K562 (cell line): Measurements from ENCODE around the gene PRPS1L1. TPM values are rescaled to one million over a fixed set of nuclear protein-coding genes. Genes with fewer than 3 reads are reported as not detected.

Source experiments
- ATAC-seq: fragments of 200-7000 bp; cut with Tn5 transposase; 3 replicates; pipeline ENCODE4 v1.9.1; 2020; ENCODE audit warnings: moderate library complexity
- BruUV-seq: library from RNA; stranded (reverse); fragments of 400-500 nt; replicated peaks from 2 replicates; lab custom pipeline; 2021; lab: Mats Ljungman, UMichigan
- CTCF ChIA-PET: fragments of 300-600 bp; formaldehyde crosslinking; extraction: SDS; loops from one replicate; lab custom pipeline; 2021; ENCODE audit warnings: low intra/inter-chr PET ratio; lab: Yijun Ruan, JAX
- POLR2A ChIA-PET: fragments of 300-600, 350-650 bp; sonication (Branson Sonifier 250); formaldehyde crosslinking; extraction: SDS; loops from one replicate; lab custom pipeline; 2021; ENCODE audit warnings: antibody characterized with exemption, inconsistent platforms; lab: Yijun Ruan, JAX
- DNase-seq, 4 experiments: peaks; one replicate each; pipeline versions ENCODE4 v3.0.0 to v3.0.0-alpha.2; 2011 to 2018; ENCODE audit warnings: low spot score in 3 of 4, mixed read lengths in 3 of 4; ENCODE audit errors: extremely low read depth in 1 of 4
- FAIRE-seq: peaks from 2 replicates; lab custom pipeline; 2011; peaks lifted over from hg19 to GRCh38; lab: Jason Lieb, UNC
- H2AFZ ChIP-seq: 2 replicates; pipeline ENCODE4 v1.6.0; 2011; ENCODE audit warnings: low read depth, low read length, control low read depth, inconsistent platforms
- H3K27ac ChIP-seq: fragments of 200-600 bp; 3 replicates; pipeline ENCODE4 v1.8.0; 2011; ENCODE audit warnings: low read depth, mild to moderate bottlenecking, control low read depth, inconsistent platforms, low read length, moderate library complexity, mixed read lengths; ENCODE audit errors: extremely low read depth
- H3K27me3 ChIP-seq, 2 experiments: fragments of 300-600 bp in 1 of 2; 2 replicates in 1 of 2; 3 replicates in 1 of 2; pipeline versions ENCODE4 v1.6.0 to v1.8.0; 2011; ENCODE audit warnings: inconsistent platforms in 2 of 2, low read length in 2 of 2, mild to moderate bottlenecking in 1 of 2, mixed read lengths in 1 of 2, moderate library complexity in 1 of 2; ENCODE audit not compliant: control insufficient read depth in 2 of 2, insufficient read depth in 2 of 2
- H3K36me3 ChIP-seq: fragments of 300-600 bp; 3 replicates; pipeline ENCODE4 v1.8.0; 2011; ENCODE audit warnings: mild to moderate bottlenecking, low read length, inconsistent platforms; ENCODE audit not compliant: control insufficient read depth, insufficient read depth
- H3K4me1 ChIP-seq, 2 experiments: fragments of 200-600 bp in 1 of 2; replicated peaks in 1 of 2; 2 replicates in 1 of 2; 3 replicates in 1 of 2; pipeline versions ENCODE4 v1.5.1 to v1.8.0; 2011; ENCODE audit warnings: inconsistent platforms in 2 of 2, low read length in 2 of 2, mild to moderate bottlenecking in 1 of 2, mixed read lengths in 1 of 2, moderate library complexity in 1 of 2; ENCODE audit not compliant: control insufficient read depth in 2 of 2, insufficient read depth in 2 of 2
- H3K4me2 ChIP-seq: 2 replicates; pipeline ENCODE4 v1.6.1; 2011; ENCODE audit warnings: low read length, control low read depth, inconsistent platforms, mixed read lengths; ENCODE audit not compliant: insufficient read depth
- H3K4me3 ChIP-seq: fragments of 200-600 bp; sonication (generic), shearing (Covaris generic); 2 replicates; pipeline ENCODE4 v1.5.1; 2016; ENCODE audit warnings: control low read depth, inconsistent platforms
- H3K79me2 ChIP-seq: fragments of 200-600 bp; 3 replicates; pipeline ENCODE4 v1.8.0; 2011; ENCODE audit warnings: low read length, inconsistent platforms; ENCODE audit not compliant: control insufficient read depth, insufficient read depth
- H3K9ac ChIP-seq, 2 experiments: 2 replicates each; pipeline versions ENCODE4 v1.6.0 to v1.6.1; 2011; ENCODE audit warnings: low read depth in 2 of 2, low read length in 2 of 2, control low read depth in 1 of 2, inconsistent platforms in 1 of 2, mild to moderate bottlenecking in 1 of 2, mixed read lengths in 1 of 2; ENCODE audit not compliant: insufficient read depth in 1 of 2
- H3K9me1 ChIP-seq: one replicate; pipeline ENCODE4 v1.6.0; 2011; ENCODE audit warnings: inconsistent platforms, mild to moderate bottlenecking, low read length, moderate library complexity; ENCODE audit not compliant: control insufficient read depth, insufficient read depth
- H3K9me3 ChIP-seq: replicated peaks from 2 replicates; pipeline ENCODE4 v1.5.1; 2011; ENCODE audit warnings: low read depth, low read length, inconsistent platforms; ENCODE audit not compliant: control insufficient read depth, insufficient read depth
- H4K20me1 ChIP-seq: replicated peaks from 2 replicates; pipeline ENCODE4 v1.6.1; 2011; ENCODE audit warnings: low read length, inconsistent platforms, mixed read lengths; ENCODE audit not compliant: control insufficient read depth, insufficient read depth
- BCOR ChIP-seq: fragments of 450-650 bp; IDR thresholded peaks from 2 replicates; pipeline ENCODE4 v1.6.1; 2016
- HBP1 ChIP-seq: fragments of 450-650 bp; formaldehyde crosslinking; IDR thresholded peaks from 2 replicates; pipeline ENCODE4 v1.4.0; 2022; ENCODE audit warnings: missing genetic modification characterization
- MTA3 ChIP-seq: fragments of 450-650 bp; formaldehyde crosslinking; IDR thresholded peaks from 2 replicates; pipeline ENCODE4 v1.6.1; 2017; ENCODE audit warnings: mild to moderate bottlenecking, borderline replicate concordance
- SMARCA4 ChIP-seq: fragments of 450-650 bp; IDR thresholded peaks from 2 replicates; pipeline ENCODE4 v1.6.1; 2016
- TAF1 ChIP-seq: IDR thresholded peaks from 2 replicates; pipeline ENCODE4 v1.6.1; 2011; ENCODE audit warnings: mild to moderate bottlenecking, low read length, moderate library complexity; ENCODE audit not compliant: insufficient read depth, control insufficient read depth, severe bottlenecking; ENCODE audit errors: extremely low read depth
- TAF15 ChIP-seq: fragments of 200-400 bp; formaldehyde crosslinking; IDR thresholded peaks from 2 replicates; pipeline ENCODE4 v1.6.1; 2017; ENCODE audit warnings: mild to moderate bottlenecking, low read depth, low read length, moderate library complexity
- WHSC1 ChIP-seq: IDR thresholded peaks from one replicate; pipeline ENCODE4 v1.6.1; 2012; ENCODE audit warnings: low read length, control low read depth, inconsistent platforms
- ZNF609 ChIP-seq: sonication (generic); formaldehyde crosslinking; IDR thresholded peaks from 2 replicates; pipeline ENCODE4 v1.8.1; 2023; ENCODE audit warnings: missing genetic modification reagents, mild to moderate bottlenecking, borderline replicate concordance
- ZNF764 ChIP-seq: fragments of 250-450 bp; sonication (Bioruptor Pico); IDR thresholded peaks from 2 replicates; pipeline ENCODE4 v1.4.0; 2020; ENCODE audit warnings: low read depth, mild to moderate bottlenecking, moderate library complexity
- WGBS: fragments of 100-300 bp; shearing (Covaris generic); methylation state at CpG from one replicate; pipeline ENCODE4 v1.1.6; 2016; ENCODE audit warnings: low coverage, mixed read lengths; ENCODE audit not compliant: insufficient coverage; ENCODE audit errors: missing lambda C conversion rate; 5-methylcytosine and 5-hydroxymethylcytosine counted together
- in situ Hi-C: fragments of 300-500 bp; cut with MboI; formaldehyde crosslinking; loops from 4 replicates; pipeline ENCODE4 v1.15.0; 2018; ENCODE audit warnings: inconsistent platforms, mixed read lengths
- intact Hi-C: fragments of 100-400 bp; cut with micrococcal nuclease; formaldehyde crosslinking; loops from 2 replicates; pipeline ENCODE4 v1.14.2; 2022
- polyA plus RNA-seq, 8 experiments: library from polyadenylated mRNA; depleted of rRNA in 4 of 8; stranded (reverse) in 5 of 8; unstranded in 3 of 8; fragments of >200 nt; fragmentation: Nextera tagmentation in 2 of 8; fragmentation: Illumina TruSeq in 1 of 8; extraction: Ambion mirVana in 2 of 8; extraction: Trizol in 1 of 8; gene quantifications; 2 replicates each; pipeline versions ENCODE4 v1.2.1 to v1.2.3, GENCODE V29; 2011 to 2014; ENCODE audit warnings: inconsistent platforms in 1 of 8, missing spikeins in 1 of 8
- total RNA-seq, 7 experiments: library from RNA; depleted of rRNA in 6 of 7; stranded (reverse); fragments of >200 nt in 6 of 7; fragmentation: Illumina TruSeq in 2 of 7; extraction: Trizol in 2 of 7; gene quantifications; 2 replicates each; pipeline versions ENCODE4 v1.2.1 to v1.2.3, GENCODE V29; 2011 to 2021; ENCODE audit warnings: low replicate concordance in 1 of 7

Gene PRPS1L1
- total and polyA plus RNA-seq, 9 of the 15 experiments (the other 6 are each of a cell fraction or from before 2014, with no cell fraction given), result 0.07 to 0.10 (median 0.08) TPM; not detected in 6

GRCh38 chr7:17996040-17996439, 31.6 kb downstream of the PRPS1L1 start:
- in situ Hi-C loops, result no loop called here
- no peak for FAIRE-seq
- POLR2A ChIA-PET, result no interaction called here

GRCh38 chr7:17994079-17994850, 33.4 kb downstream of the PRPS1L1 start:
- DNase-seq (no peak), ATAC-seq (no peak), FAIRE-seq (no peak)
- no peak overlapping the region for H2AFZ ChIP-seq
- WGBS, result 16% methylated on average over 5 of the region's 5 CpGs
- no peaks in the 10 kb centered on the region for H3K79me2 ChIP-seq
- no peak overlapping the region for H3K9ac ChIP-seq
- H3K4me1 ChIP-seq, result 0 out of 5 replicates have a peak, but pooled peaks cover 0 to 4% of the 10 kb centered on the region in 2 experiments
- ChIA-PET CTCF (no interaction called here), POLR2A (interaction anchor here (1.5 kb wide), 1 partner anchor 28 kb away, joined by 3 read pairs; no protein-coding TSS in a partner anchor)
- no TSS peak for BruUV-seq
- no peak overlapping the region for H3K4me2 ChIP-seq
- H3K4me3 ChIP-seq, result no peak overlapping the region
- peaks cover 7% of the 10 kb centered on the region for H3K9me3 ChIP-seq
- no peaks in the 10 kb centered on the region for H3K36me3 ChIP-seq
- H4K20me1 ChIP-seq, result no peaks in the 10 kb centered on the region
- TF ChIP-seq MTA3 (no peak), SMARCA4 (no peak), HBP1 (no peak), TAF1 (no peak), ZNF609 (CRISPR knock-in tag) (no peak), WHSC1 (no peak)
- no peaks in the 10 kb centered on the region for H3K9me1 ChIP-seq
- in situ Hi-C loops (no loop called here), intact Hi-C loops (no loop called here)
- no peaks in the 10 kb centered on the region for H3K27me3 ChIP-seq
- H3K27ac ChIP-seq, result no peak overlapping the region

More at GRCh38 chr7:17996040-17996439, 31.6 kb downstream of the PRPS1L1 start:
- 8% methylated on average over 2 of the region's 2 CpGs for WGBS
- CTCF ChIA-PET, result no interaction called here
- peaks cover 9% of the 10 kb centered on the region for H3K9me3 ChIP-seq
- no peak overlapping the region for H3K9ac ChIP-seq
- TF ChIP-seq ZNF764 (CRISPR knock-in tag), result no peak
- TF ChIP-seq BCOR, result no peak
- no peak for TF ChIP-seq TAF15
- H4K20me1 ChIP-seq, result no peaks in the 10 kb centered on the region
- DNase-seq (no peak), ATAC-seq (no peak)
- no peaks in the 10 kb centered on the region for H3K4me1 ChIP-seq
- BruUV-seq, result no TSS peak
- H3K27ac ChIP-seq, result no peak overlapping the region
- no peak overlapping the region for H3K4me3 ChIP-seq
- no peaks in the 10 kb centered on the region for H3K36me3 ChIP-seq
- no peaks in the 10 kb centered on the region for H3K79me2 ChIP-seq
- H3K9me1 ChIP-seq, result no peaks in the 10 kb centered on the region
- H3K4me2 ChIP-seq, result no peak overlapping the region
- intact Hi-C loops, result no loop called here
- H2AFZ ChIP-seq, result no peak overlapping the region
- no peaks in the 10 kb centered on the region for H3K27me3 ChIP-seq
